HG02798 (cell line): ENCODE results near the gene USP17L27.
"Not testable (repeated sequence)": the region's sequence is repeated elsewhere in the genome, so short reads cannot be mapped to it uniquely, and the experiment has no call there.

Experiments used
- ATAC-seq: cut with Tn5 transposase; IDR thresholded peaks from one replicate; pipeline ENCODE4 v1.9.1; 2021; ENCODE audit warnings: mild to moderate bottlenecking; ENCODE audit not compliant: unreplicated experiment, poor library complexity

USP17L27 gene

GRCh38 chr4:9343848-9344247 lies at the start of gene USP17L27:
Gene USP17L27 (plus strand): TSS chr4:9344148. CDS start chr4:9344148, 0 bp downstream.
- ATAC-seq = not testable (repeated sequence)

GRCh38 chr4:9324191-9324590 lies 19.8 kb upstream of the USP17L27 start:
- not testable (repeated sequence) for ATAC-seq

GRCh38 chr4:9324865-9325264 lies 19.1 kb upstream of the USP17L27 start, which contains the start of gene USP17L24:
Gene USP17L24 (plus strand): TSS chr4:9325165. CDS start chr4:9325165, 0 bp downstream.
- not testable (repeated sequence) for ATAC-seq

- not testable (repeated sequence) for ATAC-seq
Measured at GRCh38 chr4:9329611-9330010, 14.3 kb upstream of the USP17L27 start, which contains the start of gene USP17L25. Gene USP17L25 (plus strand): TSS chr4:9329911. CDS start chr4:9329911, 0 bp downstream.

GRCh38 chr4:9334358-9334757 lies 9.6 kb upstream of the USP17L27 start, which contains the start of gene USP17L26:
Gene USP17L26 (plus strand): TSS chr4:9334658. CDS start chr4:9334658, 0 bp downstream.
- not testable (repeated sequence) for ATAC-seq

- not testable (repeated sequence) for ATAC-seq
Measured at GRCh38 chr4:9339103-9339502, 4.8 kb upstream of the USP17L27 start, which contains the start of gene USP17L5. Gene USP17L5 (plus strand): TSS chr4:9339403. CDS start chr4:9339403, 0 bp downstream.

- not testable (repeated sequence) for ATAC-seq
Measured at GRCh38 chr4:9348593-9348992, 4.6 kb downstream of the USP17L27 start, which contains the start of gene USP17L28. Gene USP17L28 (plus strand): TSS chr4:9348893. CDS start chr4:9348893, 0 bp downstream.

GRCh38 chr4:9350866-9351265 lies 6.9 kb downstream of the USP17L27 start:
- ATAC-seq = not testable (repeated sequence)

- not testable (repeated sequence) for ATAC-seq
Measured at GRCh38 chr4:9353338-9353737, 9.4 kb downstream of the USP17L27 start, which contains the start of gene USP17L29. Gene USP17L29 (plus strand): TSS chr4:9353638. CDS start chr4:9353638, 0 bp downstream.

- not testable (repeated sequence) for ATAC-seq
Measured at GRCh38 chr4:9362829-9363228, 18.9 kb downstream of the USP17L27 start, which contains the start of gene USP17L30. Gene USP17L30 (plus strand): TSS chr4:9363129. CDS start chr4:9363129, 0 bp downstream.

GRCh38 chr4:9379881-9380280 lies 35.9 kb downstream of the USP17L27 start:
- not testable (repeated sequence) for ATAC-seq

- ATAC-seq = not testable (repeated sequence)
Measured at GRCh38 chr4:9381012-9381534, 37.1 kb downstream of the USP17L27 start.

- no peak for ATAC-seq
Measured at GRCh38 chr4:9384126-9384525, 40.2 kb downstream of the USP17L27 start.

GRCh38 chr4:9389001-9389400 lies 45.1 kb downstream of the USP17L27 start:
- not testable (repeated sequence) for ATAC-seq
